HFF-Myc (cell line): ENCODE measurements around the gene POLN.
A peak's percentile ranks its signal among the peaks of the same experiment; 100 is the strongest.

Source experiments
- DNase-seq: peaks from one replicate; pipeline ENCODE4 v3.0.0-alpha.2; 2011; ENCODE audit warnings: low read depth; ENCODE audit errors: extremely low read depth
- H3K4me3 ChIP-seq: replicated peaks from 2 replicates; pipeline ENCODE4 v1.5.1; 2011; ENCODE audit warnings: low read depth, mild to moderate bottlenecking, control low read depth, low read length
- TF ChIP-seq, protein P1 (sequence below): IDR thresholded peaks from 2 replicates; pipeline ENCODE4 v1.5.1; 2012; ENCODE audit warnings: mild to moderate bottlenecking, low read depth, low read length, control low read depth; ENCODE audit errors: missing control alignments

Gene POLN

GRCh38 chr4:2262145-2262943, 20.4 kb upstream of the POLN start:
- DNase-seq, result peak; percentile 95
- TF ChIP-seq, protein P1, sequence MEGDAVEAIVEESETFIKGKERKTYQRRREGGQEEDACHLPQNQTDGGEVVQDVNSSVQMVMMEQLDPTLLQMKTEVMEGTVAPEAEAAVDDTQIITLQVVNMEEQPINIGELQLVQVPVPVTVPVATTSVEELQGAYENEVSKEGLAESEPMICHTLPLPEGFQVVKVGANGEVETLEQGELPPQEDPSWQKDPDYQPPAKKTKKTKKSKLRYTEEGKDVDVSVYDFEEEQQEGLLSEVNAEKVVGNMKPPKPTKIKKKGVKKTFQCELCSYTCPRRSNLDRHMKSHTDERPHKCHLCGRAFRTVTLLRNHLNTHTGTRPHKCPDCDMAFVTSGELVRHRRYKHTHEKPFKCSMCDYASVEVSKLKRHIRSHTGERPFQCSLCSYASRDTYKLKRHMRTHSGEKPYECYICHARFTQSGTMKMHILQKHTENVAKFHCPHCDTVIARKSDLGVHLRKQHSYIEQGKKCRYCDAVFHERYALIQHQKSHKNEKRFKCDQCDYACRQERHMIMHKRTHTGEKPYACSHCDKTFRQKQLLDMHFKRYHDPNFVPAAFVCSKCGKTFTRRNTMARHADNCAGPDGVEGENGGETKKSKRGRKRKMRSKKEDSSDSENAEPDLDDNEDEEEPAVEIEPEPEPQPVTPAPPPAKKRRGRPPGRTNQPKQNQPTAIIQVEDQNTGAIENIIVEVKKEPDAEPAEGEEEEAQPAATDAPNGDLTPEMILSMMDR, result no peak
- peak overlapping the region; percentile 59 for H3K4me3 ChIP-seq

DNA sequence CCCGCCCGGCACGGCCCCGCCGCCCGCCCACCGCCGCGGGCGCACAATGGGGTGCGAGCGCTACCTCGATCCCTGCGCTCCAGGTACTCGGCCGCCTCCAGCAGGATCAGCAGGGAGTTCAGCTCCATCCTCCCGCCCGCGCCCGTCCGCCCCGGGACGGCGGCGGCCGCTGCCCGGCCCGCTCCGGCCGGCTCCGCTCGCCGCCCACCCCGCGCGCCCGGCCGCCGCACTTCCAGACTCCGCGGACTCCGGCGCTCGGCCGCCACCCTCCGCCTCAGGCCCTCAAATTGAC, 19.9 kb upstream of the POLN start, which contains the start of gene MXD4:
Gene MXD4, minus strand, starts transcription at position 257 of the 292 bp plus-strand sequence. Its CDS starts 129 bp downstream, at position 128.
- H3K4me3 ChIP-seq, result peak within 1 kb of the TSS; percentile 59
- no peak for DNase-seq
- TF ChIP-seq, protein P1, result no peak

GRCh38 chr4:2261110-2261852, 19.4 kb upstream of the POLN start:
- H3K4me3 ChIP-seq, result peak overlapping the region; percentile 54
- DNase-seq, result no peak
- TF ChIP-seq, protein P1, result no peak

GRCh38 chr4:2260344-2261109, 18.6 kb upstream of the POLN start:
- no peak for DNase-seq
- TF ChIP-seq, protein P1, result no peak
- H3K4me3 ChIP-seq, result peak overlapping the region; percentile 54

- DNase-seq, result no peak
- H3K4me3 ChIP-seq, result peak overlapping the region; percentile 54
- TF ChIP-seq, protein P1, result no peak
Observed at GRCh38 chr4:2259541-2260343, 17.8 kb upstream of the POLN start.

DNA sequence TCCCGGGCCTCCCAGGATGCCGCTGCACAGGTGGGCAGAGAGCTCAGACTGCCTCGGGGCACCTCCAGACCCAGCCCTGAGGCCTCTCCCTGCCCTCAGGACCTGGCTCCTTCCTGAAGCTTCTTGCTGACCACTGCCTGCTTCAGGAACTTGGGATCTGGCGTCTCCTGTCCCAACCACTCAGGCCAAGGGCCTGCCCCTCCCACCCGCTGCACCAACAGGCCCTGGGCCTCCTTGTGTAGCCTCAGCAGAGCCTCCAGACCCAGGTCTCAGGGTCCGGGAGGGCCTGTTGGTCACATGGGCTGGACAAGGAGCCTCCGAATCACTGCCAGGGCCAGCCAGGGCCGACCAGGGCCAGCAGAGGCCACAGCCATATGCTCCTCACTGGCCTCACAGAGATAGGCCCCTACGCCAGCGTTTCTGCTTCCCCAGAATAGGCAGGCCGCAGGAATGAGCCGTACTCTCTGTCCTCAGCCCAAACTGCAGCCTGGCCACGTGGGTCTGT, 17.2 kb upstream of the POLN start:
- H3K4me3 ChIP-seq, result peak overlapping the region; percentile 54
- TF ChIP-seq, protein P1, result no peak
- DNase-seq, result no peak
